AG04450 (cell line): ENCODE results near the gene PTGER4. TPM values are rescaled to one million over a fixed set of nuclear protein-coding genes. Genes with fewer than 3 reads are reported as not detected.
A peak's percentile ranks its signal among the peaks of the same experiment; 100 is the strongest.

Experiments used
- CTCF ChIA-PET: fragments of 300-600, 350-600 bp; formaldehyde crosslinking; extraction: SDS; loops from one replicate; lab custom pipeline; 2022; ENCODE audit warnings: antibody characterized with exemption, inconsistent platforms; lab: Charles Lee
- POLR2A ChIA-PET: fragments of 350-600 bp; formaldehyde crosslinking; extraction: SDS; loops from one replicate; lab custom pipeline; 2021; ENCODE audit warnings: antibody characterized with exemption, inconsistent platforms; lab: Yijun Ruan, JAX
- DNase-seq: peaks from one replicate; pipeline ENCODE4 v3.0.0-alpha.2; 2011; ENCODE audit warnings: low read depth, low spot score
- H3K27ac ChIP-seq: one replicate; pipeline ENCODE4 v1.5.1; 2012; ENCODE audit warnings: low read depth, low read length, control low read depth
- H3K27me3 ChIP-seq: one replicate; pipeline ENCODE4 v1.6.0; 2012; ENCODE audit warnings: low read length; ENCODE audit not compliant: control insufficient read depth, insufficient read depth
- H3K4me3 ChIP-seq: 2 replicates; pipeline ENCODE4 v1.5.1; 2011; ENCODE audit warnings: mild to moderate bottlenecking, low read depth, low read length, control low read depth
- H3K9me3 ChIP-seq: 2 replicates; pipeline ENCODE4 v1.5.1; 2012; ENCODE audit warnings: low read length; ENCODE audit not compliant: control insufficient read depth, insufficient read depth
- CTCF ChIP-seq: IDR thresholded peaks from 2 replicates; pipeline ENCODE4 v1.5.1; 2011; ENCODE audit warnings: low read depth, low read length, control low read depth, inconsistent platforms
- polyA plus RNA-seq: library from polyadenylated mRNA; depleted of rRNA; stranded (reverse); fragments of >200 nt; gene quantifications from 2 replicates; pipeline ENCODE4 v1.2.3, GENCODE V29; 2011

The PTGER4 gene
- polyA plus RNA-seq, 1 experiment, result 6.2 TPM

GRCh38 chr5:40733879-40734563 lies 54.3 kb downstream of the PTGER4 start:
- H3K4me3 ChIP-seq, result no peak overlapping the region
- H3K27ac ChIP-seq, result no peak overlapping the region
- ChIA-PET CTCF (interaction anchor here (0.6 to 4.8 kb wide), 9 partner anchors 9 to 1155 kb away, joined by 3 to 33 read pairs (median 4); no protein-coding TSS in a partner anchor), POLR2A (no interaction called here)
- no peaks in the 10 kb centered on the region for H3K27me3 ChIP-seq
- 0 out of 2 replicates have a peak, but pooled peaks have one; percentile 9 for TF ChIP-seq CTCF
- H3K9me3 ChIP-seq, result no peaks in the 10 kb centered on the region
- DNase-seq, result no peak

- H3K9me3 ChIP-seq, result peaks cover 3% of the 10 kb centered on the region; the same call in 1 of the 2 replicates
- ChIA-PET CTCF (interaction anchor here (0.6 to 4.8 kb wide), 11 partner anchors 8 to 1156 kb away, joined by 3 to 33 read pairs (median 4); no protein-coding TSS in a partner anchor), POLR2A (interaction anchor here (0.6 kb wide), 1 partner anchor 297 kb away, joined by 4 read pairs; no protein-coding TSS in a partner anchor)
- no peak for TF ChIP-seq CTCF
- no peak for DNase-seq
- peak overlapping the region; percentile 43 for H3K27ac ChIP-seq
- H3K4me3 ChIP-seq, result no peak overlapping the region
- H3K27me3 ChIP-seq, result no peaks in the 10 kb centered on the region
Measured at GRCh38 chr5:40734986-40735385, 55.3 kb downstream of the PTGER4 start.

GRCh38 chr5:40735609-40736008 lies 55.9 kb downstream of the PTGER4 start:
- DNase-seq, result no peak
- Histone ChIP-seq H3K27me3 (no peaks in the 10 kb centered on the region), H3K4me3 (no peak overlapping the region), H3K27ac (peak overlapping the region; percentile 75), H3K9me3 (peaks cover 3% of the 10 kb centered on the region; the same call in 1 of the 2 replicates)
- no peak for TF ChIP-seq CTCF
- ChIA-PET POLR2A (interaction anchor here (0.6 kb wide), 1 partner anchor 298 kb away, joined by 4 read pairs; no protein-coding TSS in a partner anchor), CTCF (interaction anchor here (0.6 to 4.8 kb wide), 10 partner anchors 11 to 1157 kb away, joined by 3 to 33 read pairs (median 4); no protein-coding TSS in a partner anchor)

GRCh38 chr5:40736103-40736875 lies 56.6 kb downstream of the PTGER4 start:
- POLR2A ChIA-PET, result no interaction called here
- H3K4me3 ChIP-seq, result no peak overlapping the region
- no peak overlapping the region for H3K27ac ChIP-seq
- peak; percentile 80 for TF ChIP-seq CTCF
- no peak for DNase-seq
- peaks cover 3% of the 10 kb centered on the region; the same call in 1 of the 2 replicates for H3K9me3 ChIP-seq
- CTCF ChIA-PET, result interaction anchor here (0.8 to 4.8 kb wide), 7 partner anchors 10 to 1157 kb away, joined by 3 to 33 read pairs (median 14); no protein-coding TSS in a partner anchor
- no peaks in the 10 kb centered on the region for H3K27me3 ChIP-seq
